SJCRH30 (cell line): Measurements from ENCODE around the gene DRC3. TPM values are rescaled to one million over a fixed set of nuclear protein-coding genes. Genes with fewer than 3 reads are reported as not detected.
A peak's percentile ranks its signal among the peaks of the same experiment; 100 is the strongest.

Experiments
- DNase-seq, 2 experiments: peaks; one replicate each; pipeline ENCODE4 v3.0.0-alpha.2; 2015 to 2020
- H3K27ac ChIP-seq: fragments of 250-450 bp; sonication (Bioruptor Pico); 2 replicates; pipeline ENCODE4 v1.5.1; 2020; ENCODE audit warnings: mild to moderate bottlenecking, moderate library complexity
- H3K27me3 ChIP-seq: fragments of 250-450 bp; sonication (Bioruptor Pico); 2 replicates; pipeline ENCODE4 v1.5.1; 2020; ENCODE audit warnings: mild to moderate bottlenecking, moderate library complexity
- H3K36me3 ChIP-seq: fragments of 250-450 bp; sonication (Bioruptor Pico); 2 replicates; pipeline ENCODE4 v1.5.1; 2020; ENCODE audit warnings: mild to moderate bottlenecking, moderate library complexity
- H3K4me1 ChIP-seq: fragments of 250-450 bp; sonication (Bioruptor Pico); 2 replicates; pipeline ENCODE4 v1.5.1; 2020; ENCODE audit warnings: mild to moderate bottlenecking, moderate library complexity
- H3K4me3 ChIP-seq: fragments of 250-450 bp; sonication (Bioruptor Pico); 2 replicates; pipeline ENCODE4 v1.5.1; 2020; ENCODE audit warnings: mild to moderate bottlenecking, moderate library complexity
- H3K9me3 ChIP-seq: fragments of 250-450 bp; sonication (Bioruptor Pico); replicated peaks from 2 replicates; pipeline ENCODE4 v1.5.1; 2020; ENCODE audit warnings: mild to moderate bottlenecking, moderate library complexity
- total RNA-seq: library from RNA; depleted of rRNA; stranded (reverse); fragments of >200 nt; shearing (Covaris generic); gene quantifications from 2 replicates; pipeline ENCODE4 v1.2.3, GENCODE V29; 2014

The DRC3 gene
- total RNA-seq, 1 experiment from 2014 or later: 0.89 TPM

- Histone ChIP-seq H3K9me3 (no peaks in the 10 kb centered on the region), H3K4me3 (no peak overlapping the region), H3K36me3 (no peaks in the 10 kb centered on the region), H3K27me3 (no peaks in the 10 kb centered on the region), H3K4me1 (no peaks in the 10 kb centered on the region), H3K27ac (no peak overlapping the region)
- no peak for DNase-seq
Observed at GRCh38 chr17:18025945-18026776, 53.5 kb downstream of the DRC3 start.

GRCh38 chr17:18027280-18027679 is 54.6 kb downstream of the DRC3 start:
- Histone ChIP-seq H3K4me1 (no peaks in the 10 kb centered on the region), H3K9me3 (no peaks in the 10 kb centered on the region), H3K27ac (no peak overlapping the region), H3K4me3 (no peak overlapping the region), H3K36me3 (no peaks in the 10 kb centered on the region), H3K27me3 (no peaks in the 10 kb centered on the region)
- no peak for DNase-seq

GRCh38 chr17:18028114-18028951 is 55.7 kb downstream of the DRC3 start:
- no peak overlapping the region for H3K4me3 ChIP-seq
- no peaks in the 10 kb centered on the region for H3K27me3 ChIP-seq
- H3K9me3 ChIP-seq: no peaks in the 10 kb centered on the region
- no peak for DNase-seq
- H3K36me3 ChIP-seq: no peaks in the 10 kb centered on the region
- no peaks in the 10 kb centered on the region for H3K4me1 ChIP-seq
- no peak overlapping the region for H3K27ac ChIP-seq

GRCh38 chr17:18028952-18029540 is 56.4 kb downstream of the DRC3 start:
- H3K4me3 ChIP-seq: no peak overlapping the region
- H3K9me3 ChIP-seq: no peaks in the 10 kb centered on the region
- no peaks in the 10 kb centered on the region for H3K4me1 ChIP-seq
- DNase-seq: no peak
- H3K27ac ChIP-seq: no peak overlapping the region
- no peaks in the 10 kb centered on the region for H3K36me3 ChIP-seq
- no peaks in the 10 kb centered on the region for H3K27me3 ChIP-seq

- DNase-seq: no peak
- peaks cover 4% of the 10 kb centered on the region; the same call in 1 of the 2 replicates for H3K4me1 ChIP-seq
- no peak overlapping the region for H3K4me3 ChIP-seq
- H3K9me3 ChIP-seq: no peaks in the 10 kb centered on the region
- H3K27me3 ChIP-seq: no peaks in the 10 kb centered on the region
- no peak overlapping the region for H3K27ac ChIP-seq
- no peaks in the 10 kb centered on the region for H3K36me3 ChIP-seq
Observed at GRCh38 chr17:18031955-18032354, 59.3 kb downstream of the DRC3 start.

- H3K9me3 ChIP-seq: no peaks in the 10 kb centered on the region
- no peaks in the 10 kb centered on the region for H3K27me3 ChIP-seq
- H3K4me1 ChIP-seq: peaks cover 9% of the 10 kb centered on the region
- H3K27ac ChIP-seq: no peak overlapping the region
- DNase-seq: peak; percentile 86 to 98
- H3K36me3 ChIP-seq: no peaks in the 10 kb centered on the region
- H3K4me3 ChIP-seq: no peak overlapping the region
Observed at GRCh38 chr17:18033442-18034099, 60.9 kb downstream of the DRC3 start.

GRCh38 chr17:18035704-18036103 is 63.0 kb downstream of the DRC3 start:
- Histone ChIP-seq H3K4me1 (peaks cover 14% of the 10 kb centered on the region), H3K9me3 (no peaks in the 10 kb centered on the region), H3K27me3 (no peaks in the 10 kb centered on the region), H3K27ac (no peak overlapping the region), H3K36me3 (no peaks in the 10 kb centered on the region), H3K4me3 (no peak overlapping the region)
- DNase-seq: no peak

- no peak for DNase-seq
- Histone ChIP-seq H3K9me3 (no peaks in the 10 kb centered on the region), H3K4me3 (no peak overlapping the region), H3K36me3 (no peaks in the 10 kb centered on the region), H3K27ac (no peak overlapping the region), H3K27me3 (no peaks in the 10 kb centered on the region), H3K4me1 (peaks cover 15% of the 10 kb centered on the region)
Observed at GRCh38 chr17:18037486-18037885, 64.8 kb downstream of the DRC3 start.

- no peaks in the 10 kb centered on the region for H3K9me3 ChIP-seq
- no peaks in the 10 kb centered on the region; the same call in 1 of the 2 replicates for H3K36me3 ChIP-seq
- no peaks in the 10 kb centered on the region for H3K27me3 ChIP-seq
- H3K27ac ChIP-seq: peak overlapping the region; percentile 20; the same call in 1 of the 2 replicates
- peaks cover 15% of the 10 kb centered on the region for H3K4me1 ChIP-seq
- no peak for DNase-seq
- peak overlapping the region; percentile 74 for H3K4me3 ChIP-seq
Observed at GRCh38 chr17:18038149-18038850, 65.6 kb downstream of the DRC3 start.

- no peaks in the 10 kb centered on the region for H3K9me3 ChIP-seq
- H3K36me3 ChIP-seq: no peaks in the 10 kb centered on the region; the same call in 1 of the 2 replicates
- H3K27me3 ChIP-seq: no peaks in the 10 kb centered on the region
- peak within 1 kb of the TSS; percentile 74 for H3K4me3 ChIP-seq
- peak; percentile 100 for DNase-seq
- peaks cover 15% of the 10 kb centered on the region for H3K4me1 ChIP-seq
- H3K27ac ChIP-seq: peak within 1 kb of the TSS; percentile 20; the same call in 1 of the 2 replicates
Observed at GRCh38 chr17:18038861-18039534, 66.3 kb downstream of the DRC3 start, which contains the start of the genes ATPAF2 and GID4. TSS of gene ATPAF2 (minus strand) at chr17:18039168. CDS start at chr17:18039013, 155 bp downstream. TSS of gene GID4 (plus strand) at chr17:18039408. CDS start at chr17:18039465, 57 bp downstream.

- DNase-seq: peak; percentile 57 to 60
- Histone ChIP-seq H3K4me3 (peak overlapping the region; percentile 74), H3K4me1 (peaks cover 12% of the 10 kb centered on the region), H3K9me3 (no peaks in the 10 kb centered on the region), H3K27me3 (no peaks in the 10 kb centered on the region), H3K36me3 (no peaks in the 10 kb centered on the region; the same call in 1 of the 2 replicates), H3K27ac (no peak overlapping the region; the same call in 1 of the 2 replicates)
Observed at GRCh38 chr17:18039535-18040260, 67.0 kb downstream of the DRC3 start.

- peak overlapping the region; percentile 74 for H3K4me3 ChIP-seq
- H3K27ac ChIP-seq: no peak overlapping the region
- no peaks in the 10 kb centered on the region for H3K27me3 ChIP-seq
- peak in 1 of 2 experiments; percentile 54 for DNase-seq
- peaks cover 12% of the 10 kb centered on the region; the same call in 1 of the 2 replicates for H3K4me1 ChIP-seq
- H3K9me3 ChIP-seq: no peaks in the 10 kb centered on the region
- peaks cover 3% of the 10 kb centered on the region for H3K36me3 ChIP-seq
Observed at GRCh38 chr17:18040261-18040858, 67.7 kb downstream of the DRC3 start.
